Right ventricle myocardium superior (tissue), 1 donor: ENCODE data around the gene KDM5A. TPM values are rescaled to one million over a fixed set of nuclear protein-coding genes. Genes with fewer than 3 reads are reported as not detected.

Source experiments
- ATAC-seq: fragments of 200-7000 bp; cut with Tn5 transposase; one replicate; pipeline ENCODE4 v1.9.1; 2020; ENCODE audit warnings: mild to moderate bottlenecking; ENCODE audit not compliant: poor library complexity
- DNase-seq: peaks from one replicate; pipeline ENCODE4 v3.0.0-alpha.2; 2020
- intact Hi-C: fragments of 100-400 bp; cut with DNase I; formaldehyde crosslinking; loops from one replicate; pipeline ENCODE4 v1.11.2; 2022
- total RNA-seq: library from RNA; stranded (reverse); fragmentation: NEBNext Ultra II Directional; extraction: Animal tissue kit (Norgen Biotek cat#: 25700); gene quantifications from one replicate; pipeline ENCODE4 v1.2.1, GENCODE V29; 2021
- donor health status: DM: no; HTN: yes; CAD: no; lungs with severe emphysema.

The KDM5A gene
- total RNA-seq, 1 donor from 2014 or later: 28.2 TPM

DNA sequence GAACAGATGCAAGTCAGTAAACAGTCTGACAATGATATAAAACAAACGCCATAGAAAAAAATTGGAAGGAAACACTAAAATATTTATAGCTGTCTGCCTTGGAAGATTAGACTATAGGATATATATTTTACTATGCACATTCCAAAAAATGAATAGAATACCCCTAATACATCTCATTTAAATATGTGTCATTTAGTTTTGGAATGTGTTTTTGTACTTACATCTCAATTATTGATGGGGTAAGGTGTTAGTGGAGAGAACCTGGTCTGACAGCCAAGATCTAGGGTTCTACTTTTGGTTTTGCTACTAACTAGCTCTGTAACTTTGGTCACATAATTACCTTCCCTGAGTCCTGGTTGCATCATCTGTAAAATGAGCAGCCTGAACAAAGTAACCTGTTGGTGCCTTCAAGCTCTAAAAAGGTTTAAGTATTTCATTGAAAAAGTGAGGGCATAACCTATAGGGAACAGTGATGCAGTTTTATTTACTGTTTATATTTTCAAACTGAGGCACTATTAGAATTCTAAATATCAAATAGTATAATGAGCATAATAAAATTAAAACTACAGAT is 97.9 kb downstream of the KDM5A start:
- intact Hi-C loops: no loop called here
- no peak for DNase-seq
- ATAC-seq: no peak

DNA sequence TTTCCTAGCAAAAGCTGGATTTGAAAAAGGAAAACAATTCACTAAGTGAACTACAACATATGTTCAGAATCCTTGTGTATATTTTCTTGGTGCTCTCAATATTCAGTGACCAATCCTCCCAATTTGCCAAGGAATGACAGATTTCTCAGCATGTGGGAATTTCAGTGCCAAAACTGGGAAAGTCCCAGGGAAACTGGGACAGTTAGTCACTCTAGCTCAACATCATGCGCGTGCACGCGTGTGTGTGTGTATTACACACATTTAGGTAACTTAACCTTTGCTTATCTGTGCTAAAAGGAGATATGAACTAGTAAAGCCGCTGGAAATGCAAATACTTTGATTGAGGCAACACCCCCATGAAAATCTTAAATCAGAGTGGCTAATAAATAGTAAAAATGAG is 100.4 kb downstream of the KDM5A start:
- DNase-seq (peak; percentile 57), ATAC-seq (peak; percentile 15)
- intact Hi-C loops: no loop called here

DNA sequence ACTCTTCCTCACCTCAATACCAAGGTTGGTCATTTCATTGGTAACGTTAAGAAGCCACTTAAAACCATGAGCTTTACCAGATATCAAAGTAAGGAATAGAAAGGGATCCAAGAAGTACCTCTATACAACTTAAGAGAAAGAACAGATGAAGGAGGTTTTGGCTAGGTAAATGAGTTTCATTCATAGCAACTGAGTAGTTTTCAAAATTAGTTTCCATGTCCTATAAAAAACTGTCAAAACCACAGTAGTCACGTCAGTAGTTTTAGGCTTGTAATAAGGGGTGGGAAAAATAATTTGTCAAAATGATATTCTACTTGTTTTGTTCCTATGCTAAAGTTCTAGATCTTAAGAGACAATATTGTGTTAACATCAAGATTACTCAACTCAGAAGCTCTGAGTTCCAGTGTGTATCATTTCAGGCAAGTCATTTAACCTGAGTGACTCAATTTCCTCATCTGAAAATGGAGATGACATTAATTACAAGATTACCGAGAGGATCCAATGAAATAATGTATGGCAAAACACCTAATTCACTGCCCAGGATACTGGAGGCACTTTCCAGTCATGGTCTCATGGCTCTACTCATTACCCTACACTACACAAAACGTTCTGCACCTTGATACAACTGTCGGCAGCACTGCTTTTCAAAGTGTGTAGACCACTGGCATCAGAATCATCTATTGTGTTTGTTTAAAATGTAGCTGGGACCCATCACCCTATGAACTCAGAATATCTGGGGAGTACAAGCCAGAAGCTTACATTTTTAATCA is 102.4 kb downstream of the KDM5A start:
- DNase-seq (no peak), ATAC-seq (no peak)
- intact Hi-C loops: no loop called here

DNA sequence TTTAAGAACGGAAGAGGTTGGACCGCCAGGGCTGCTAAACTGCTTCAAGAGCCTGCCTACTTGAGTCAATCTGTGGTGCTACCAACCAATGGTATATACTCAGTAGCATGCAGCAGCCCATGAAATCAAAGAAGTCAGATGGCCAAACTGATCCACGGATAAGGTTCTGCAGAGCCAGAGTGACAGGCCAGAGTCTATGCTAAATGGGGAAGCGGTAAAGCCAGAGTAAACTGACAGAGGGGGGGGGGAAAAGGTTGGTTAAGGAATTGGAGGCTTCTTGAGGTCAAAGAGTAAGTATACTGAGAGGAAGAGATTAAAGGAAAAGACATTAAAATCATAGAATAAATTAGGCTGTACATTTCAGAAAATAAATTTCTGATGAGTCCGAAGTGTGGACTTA is 111.1 kb downstream of the KDM5A start:
- no peak for ATAC-seq
- DNase-seq: no peak
- intact Hi-C loops: no loop called here

DNA sequence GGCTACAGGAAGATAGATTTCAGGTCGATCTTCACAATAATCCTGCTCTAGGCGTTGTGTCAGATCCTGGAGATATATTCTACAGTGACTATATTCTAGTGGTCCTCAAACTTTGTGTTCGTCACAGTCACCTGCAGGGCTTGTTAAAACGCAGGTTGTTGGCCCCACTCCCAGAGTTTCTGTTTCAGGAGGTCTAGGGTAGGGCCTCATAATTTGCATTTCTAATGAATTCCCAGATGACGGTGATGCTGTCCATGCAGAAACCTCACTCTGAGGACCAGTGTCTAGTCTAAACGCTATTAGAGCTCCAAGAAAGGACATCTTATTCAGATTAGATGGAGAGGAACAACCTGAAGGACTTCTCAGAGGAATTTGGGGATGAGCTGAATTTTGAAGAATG is 113.3 kb downstream of the KDM5A start:
- ATAC-seq: no peak
- DNase-seq: no peak
- intact Hi-C loops: no loop called here

DNA sequence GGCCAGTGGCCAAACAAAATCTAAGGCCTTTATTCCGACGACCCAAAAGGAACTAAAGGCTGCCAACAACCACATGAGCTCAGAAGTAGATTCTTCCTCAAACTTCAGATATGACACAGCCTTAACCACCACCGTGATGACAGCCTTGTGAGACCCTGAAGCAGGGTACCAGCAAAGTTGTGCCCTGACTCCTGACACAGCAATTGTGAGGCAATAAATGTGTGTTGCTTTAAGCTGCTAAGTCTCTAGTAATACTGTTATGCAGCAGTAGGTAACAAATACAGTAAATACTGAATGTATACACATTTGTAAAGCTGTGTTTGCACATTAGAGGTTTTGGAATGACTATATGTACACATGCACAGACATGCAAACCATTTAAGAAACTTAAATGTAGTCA is 115.7 kb downstream of the KDM5A start:
- intact Hi-C loops: no loop called here
- ATAC-seq: no peak
- no peak for DNase-seq

DNA sequence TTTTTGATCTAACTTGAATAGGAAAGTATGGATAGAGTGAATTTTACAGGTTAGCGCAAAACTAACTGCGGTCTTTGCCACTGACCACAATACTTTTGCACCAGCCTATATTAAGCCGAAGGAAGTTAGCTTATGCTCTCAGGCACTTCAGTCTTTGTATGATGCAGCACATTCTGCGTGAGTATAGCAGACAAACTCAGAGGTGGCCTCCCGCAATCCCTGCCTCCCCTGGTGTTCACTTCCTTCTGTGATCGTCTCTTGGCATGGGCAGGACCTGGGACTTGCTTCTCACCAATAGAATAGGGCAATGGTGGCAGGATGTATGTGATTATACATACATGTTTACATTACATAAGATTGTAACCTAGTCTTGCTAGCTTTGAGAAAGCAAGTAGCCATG is 116.2 kb downstream of the KDM5A start:
- DNase-seq (no peak), ATAC-seq (no peak)
- intact Hi-C loops: no loop called here

DNA sequence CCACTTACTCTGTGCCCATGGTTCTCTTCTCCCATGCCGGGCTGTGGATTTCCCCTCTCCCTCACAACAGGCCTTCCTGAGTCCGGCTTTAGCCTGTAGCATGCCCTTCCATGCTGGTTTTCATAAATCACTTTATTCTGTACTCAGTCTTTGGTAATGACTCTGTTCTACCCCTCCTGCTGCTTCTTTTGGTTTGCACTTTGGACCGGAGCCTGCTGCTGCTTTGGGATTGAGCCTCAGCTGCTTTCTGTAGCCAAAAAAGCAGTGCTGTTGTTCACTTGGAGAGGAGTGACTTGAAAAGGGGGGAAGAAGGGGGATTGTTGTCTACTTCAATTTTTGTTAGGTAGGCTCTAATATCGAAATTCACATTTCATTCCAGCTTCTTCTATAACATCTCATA is 118.0 kb downstream of the KDM5A start:
- no peak for DNase-seq
- intact Hi-C loops: no loop called here
- peak; percentile 45 for ATAC-seq

DNA sequence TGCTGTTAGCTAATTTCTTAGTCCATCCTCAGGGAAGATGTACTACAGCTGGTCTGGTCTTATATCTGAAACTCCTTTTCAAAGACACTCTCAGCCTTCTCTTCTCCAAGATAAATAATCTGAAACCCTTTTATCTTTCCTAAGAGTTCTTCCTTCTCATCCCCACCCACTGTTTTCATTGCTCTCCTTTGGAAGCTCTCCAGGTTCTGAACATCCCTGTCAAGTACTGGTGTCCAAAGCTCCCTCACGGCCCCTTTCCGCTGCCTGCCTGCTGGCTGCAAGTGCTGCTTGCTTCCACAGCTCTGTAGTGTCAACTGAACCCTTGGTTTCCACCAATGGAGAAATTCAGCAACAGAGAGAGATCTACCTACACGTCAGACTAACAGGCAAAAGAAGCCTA is 119.9 kb downstream of the KDM5A start:
- ATAC-seq (peak; percentile 14), DNase-seq (no peak)
- intact Hi-C loops: no loop called here

DNA sequence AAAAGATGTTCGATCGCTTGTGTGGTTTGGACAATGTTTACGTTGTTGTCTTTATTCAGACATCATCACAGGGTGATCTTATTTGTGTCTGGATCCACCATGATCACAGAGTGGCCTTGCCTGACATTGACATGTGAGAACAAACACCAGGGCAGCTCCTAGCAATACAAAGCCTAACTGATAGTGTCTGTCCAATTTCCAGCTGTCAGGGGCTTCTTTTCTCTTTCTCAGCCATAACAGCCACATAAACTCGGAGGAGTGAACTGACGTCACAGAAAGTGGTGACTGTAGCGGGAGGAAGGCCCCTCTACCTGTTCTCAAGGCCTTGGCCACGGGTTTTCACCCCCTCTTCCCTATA is 120.7 kb downstream of the KDM5A start:
- no peak for DNase-seq
- intact Hi-C loops: no loop called here
- peak; percentile 14 for ATAC-seq

DNA sequence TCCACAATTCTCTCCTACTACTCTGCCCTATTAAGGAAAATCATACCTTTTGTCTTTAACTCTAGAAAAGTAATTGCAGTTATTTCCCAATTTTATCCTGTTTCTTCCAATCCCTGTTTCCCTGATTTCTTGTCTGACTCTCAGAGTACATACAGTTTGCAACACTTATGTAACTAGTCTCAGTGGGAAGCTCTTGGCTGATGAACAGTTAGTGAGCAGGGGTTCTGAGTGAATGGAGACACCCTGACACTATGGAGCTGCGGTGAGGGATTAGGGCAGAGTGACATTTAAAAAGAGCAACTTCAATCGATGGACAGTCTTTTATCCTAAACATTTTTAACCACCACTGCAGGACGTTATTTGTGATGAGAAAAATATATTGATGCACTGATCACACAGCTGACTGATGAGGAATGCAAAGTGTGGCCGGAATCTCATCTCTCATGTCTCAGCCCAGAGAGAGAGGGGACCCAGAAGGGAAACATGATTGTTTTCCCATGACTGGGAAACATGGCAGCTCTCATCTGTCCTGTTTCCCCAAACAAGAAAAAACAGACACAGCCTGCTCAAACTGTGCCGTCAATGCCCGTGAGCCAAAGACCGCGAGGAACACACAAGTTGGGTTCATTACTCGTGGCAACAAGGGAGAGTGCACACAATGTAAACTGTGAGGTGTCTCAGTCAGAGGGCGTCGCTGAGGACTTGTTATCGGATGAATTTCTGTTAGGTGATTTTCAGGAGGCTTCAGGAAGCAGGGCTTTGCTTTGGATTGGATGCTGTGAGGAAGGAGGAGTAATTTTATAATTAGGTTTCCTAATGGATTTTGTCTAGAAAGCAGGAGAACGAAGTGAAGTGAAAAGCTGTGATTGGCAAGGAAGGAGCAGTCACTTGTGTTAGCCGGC is 121.3 kb downstream of the KDM5A start:
- ATAC-seq (peak; percentile 45), DNase-seq (no peak)
- intact Hi-C loops: no loop called here

DNA sequence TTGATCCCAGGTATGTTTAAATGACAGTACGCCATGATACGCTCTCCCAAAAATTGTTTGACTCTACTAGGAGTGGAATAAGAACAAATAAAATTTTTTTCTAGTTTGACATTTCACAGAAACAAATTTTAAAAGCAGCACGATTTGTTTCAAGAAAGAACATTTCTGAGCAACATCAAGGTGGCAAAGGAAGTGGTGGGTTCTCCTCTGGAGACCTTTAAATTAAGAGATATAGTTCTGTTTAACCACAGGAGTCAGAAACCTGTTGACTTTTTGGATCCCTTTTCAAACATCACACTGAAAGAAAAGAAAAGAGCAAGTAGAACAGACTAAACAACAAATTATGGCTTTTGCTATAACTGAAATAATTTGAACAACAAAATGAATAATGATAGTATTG is 124.0 kb downstream of the KDM5A start:
- DNase-seq (no peak), ATAC-seq (no peak)
- intact Hi-C loops: no loop called here

DNA sequence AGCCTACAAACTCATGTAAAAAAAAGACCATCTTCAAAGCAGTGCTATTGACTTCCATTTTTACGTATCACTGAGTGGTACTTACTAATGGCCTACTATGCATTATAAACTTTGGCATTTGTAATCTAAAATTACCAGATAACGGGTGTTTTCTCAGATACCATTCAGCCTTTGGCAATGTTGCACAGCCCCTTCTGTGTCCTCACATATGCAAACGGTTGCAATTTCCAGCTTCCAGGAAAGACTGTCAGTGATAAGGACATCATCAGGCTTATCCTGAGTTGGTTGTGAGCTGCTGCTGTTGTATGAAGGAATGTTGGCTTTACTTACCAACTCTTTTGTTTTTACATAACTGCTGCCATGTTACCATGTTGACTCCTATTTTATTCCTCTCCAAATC is 124.9 kb downstream of the KDM5A start:
- DNase-seq: no peak
- intact Hi-C loops: no loop called here
- ATAC-seq: no peak

DNA sequence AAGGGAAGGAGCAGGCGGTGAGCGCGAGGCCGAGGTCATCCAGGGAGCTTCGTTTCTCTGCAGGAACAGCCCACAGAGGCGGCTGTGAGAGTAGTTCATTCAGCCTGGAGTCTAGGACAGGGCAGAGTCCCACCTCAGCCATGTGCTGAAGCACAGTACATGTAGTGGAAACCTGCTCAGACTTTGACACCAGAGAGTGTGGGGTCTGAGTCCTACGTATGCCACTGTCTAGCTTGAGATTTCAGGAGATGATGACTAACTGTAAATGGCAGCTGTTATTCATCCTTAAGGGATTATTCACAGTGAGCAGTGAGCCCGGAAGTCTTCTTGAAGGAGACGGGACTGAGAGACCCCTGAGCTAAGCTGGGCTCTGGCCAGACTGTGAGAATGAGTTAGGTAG is 125.5 kb downstream of the KDM5A start:
- ATAC-seq: no peak
- intact Hi-C loops: no loop called here

DNA sequence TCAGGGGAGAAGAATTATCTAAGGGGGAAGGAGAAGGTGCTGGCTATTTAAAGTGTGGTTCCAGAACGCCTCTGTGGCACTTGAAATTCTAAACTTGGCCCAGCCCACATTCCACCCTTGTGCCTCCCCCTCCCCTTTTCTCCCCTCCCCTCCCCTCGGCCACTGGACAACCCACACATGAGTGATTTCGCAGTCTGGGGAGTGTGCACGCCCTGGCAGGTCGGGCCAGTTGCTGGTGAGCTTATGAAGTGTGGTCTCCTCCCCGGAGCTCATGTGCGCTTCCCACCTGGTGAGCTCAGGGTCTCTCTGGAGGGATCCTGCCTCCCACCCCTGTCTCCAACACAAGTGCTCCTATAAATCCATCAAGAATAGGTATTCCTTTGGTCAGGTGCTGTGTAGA is 126.3 kb downstream of the KDM5A start, which contains the start of gene SLC6A13:
TSS of gene SLC6A13 (minus strand) at position 20 of the 400 bp plus-strand sequence. CDS start 2,784 bp downstream, outside the sequence.
- DNase-seq (no peak), ATAC-seq (peak; percentile 65)

More for the DNA sequence above, 125.5 kb downstream of the KDM5A start:
- DNase-seq: no peak

DNA sequence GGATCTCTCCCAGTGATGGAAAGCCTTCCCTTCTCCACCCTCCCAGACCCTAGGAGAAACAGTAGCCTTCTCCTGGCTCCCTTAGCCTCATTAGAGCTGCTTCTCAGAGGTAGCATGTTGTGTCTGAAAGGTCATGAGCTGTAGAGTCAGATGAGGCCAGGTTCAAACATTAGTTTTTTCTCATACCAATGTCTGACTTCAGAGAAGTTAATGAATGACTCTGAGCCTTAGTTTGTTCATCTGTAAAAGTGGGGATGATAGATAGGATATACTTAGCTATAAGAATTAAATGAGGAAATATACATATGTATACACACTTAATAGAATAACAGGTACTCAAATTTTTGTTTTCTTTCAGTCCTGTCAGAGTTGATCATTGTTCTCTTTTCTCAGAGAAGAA is 127.0 kb downstream of the KDM5A start:
- intact Hi-C loops: no loop called here
- ATAC-seq (no peak), DNase-seq (no peak)

More for the DNA sequence above, 126.3 kb downstream of the KDM5A start, which contains the start of gene SLC6A13:
- intact Hi-C loops: no loop called here

DNA sequence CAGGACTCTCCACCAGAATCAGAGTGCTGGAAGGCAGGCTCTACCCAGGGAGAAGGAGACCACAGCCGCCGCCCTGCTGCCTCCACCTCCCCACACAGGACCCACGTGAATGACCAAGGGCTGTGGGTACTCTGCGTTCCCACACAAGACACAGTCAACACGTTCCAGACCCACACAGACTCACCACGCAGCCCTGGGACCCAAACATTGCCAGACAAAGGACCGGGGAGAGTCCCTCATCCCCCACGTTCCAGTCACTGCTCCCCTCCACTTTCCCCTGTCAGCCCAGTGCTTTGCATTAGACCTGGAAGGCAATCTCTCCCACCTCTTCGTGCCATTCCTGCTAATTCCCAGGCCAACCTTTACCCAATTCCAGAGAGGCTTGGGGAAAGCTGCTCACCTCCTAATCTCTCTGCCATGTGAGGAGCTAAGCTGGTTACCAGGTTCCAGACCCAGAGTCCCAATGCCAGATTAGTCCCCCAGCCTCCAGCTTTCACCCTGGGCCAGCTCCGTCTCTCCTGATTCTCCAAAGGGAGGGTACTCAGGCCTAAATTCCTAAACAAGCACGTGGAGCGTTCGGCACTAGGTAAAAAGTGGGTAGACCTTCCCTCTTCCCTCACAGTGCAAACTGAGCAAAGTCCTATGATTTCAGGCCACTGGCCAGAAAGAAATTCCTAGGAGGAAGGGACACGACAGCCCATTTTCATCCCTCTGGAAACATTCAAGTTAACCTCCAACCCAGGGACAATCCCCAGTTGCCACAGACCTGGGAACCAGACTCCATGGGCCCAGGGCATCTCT is 131.4 kb downstream of the KDM5A start:
- intact Hi-C loops: no loop called here
- no peak for DNase-seq

DNA sequence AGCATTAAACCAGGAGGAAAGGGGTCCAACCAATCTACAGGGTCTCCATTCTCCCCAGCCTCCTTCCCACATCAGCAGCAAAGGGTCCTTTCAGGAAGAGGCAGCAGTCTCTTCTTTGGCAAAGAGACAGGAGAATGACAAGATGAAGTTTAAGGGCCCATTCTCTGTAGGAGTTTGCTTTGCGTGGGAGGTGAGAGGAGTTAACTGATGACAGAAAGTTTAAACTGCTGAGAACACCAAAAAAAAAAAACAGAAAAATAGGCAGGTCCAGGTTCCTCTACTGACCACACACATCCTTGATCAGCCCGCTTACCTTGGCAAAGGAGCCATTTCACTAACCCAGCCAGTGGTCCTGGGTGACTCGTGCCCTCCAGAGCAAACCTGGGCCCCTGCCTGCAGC is 132.2 kb downstream of the KDM5A start:
- intact Hi-C loops: no loop called here
- ATAC-seq (no peak), DNase-seq (no peak)

More for the DNA sequence above, 131.4 kb downstream of the KDM5A start:
- no peak for ATAC-seq

DNA sequence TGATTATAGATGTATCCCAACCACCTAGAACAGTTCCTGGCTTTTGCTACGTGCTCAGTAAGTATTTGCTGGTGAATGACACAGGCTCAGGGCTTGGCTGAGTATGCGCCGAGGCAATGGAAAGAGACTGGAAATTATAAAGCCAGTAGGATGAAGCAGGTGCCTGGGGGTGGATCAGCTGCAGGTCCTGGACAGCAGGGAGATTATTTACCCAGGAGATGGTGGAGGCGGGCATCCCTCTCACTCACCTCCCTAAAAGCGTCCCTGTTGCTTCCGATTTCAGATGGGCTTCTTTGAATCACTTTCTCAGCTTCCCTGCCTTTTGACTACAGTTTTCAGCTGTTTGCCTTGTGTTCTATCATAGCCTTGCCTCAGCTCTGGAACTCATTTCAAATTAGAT is 132.9 kb downstream of the KDM5A start:
- no peak for DNase-seq
- intact Hi-C loops: no loop called here
- no peak for ATAC-seq
